HepG2 (cell line): ENCODE results near the gene PLCG2.

Experiments used
- MTA1 ChIP-seq: sonication (generic); formaldehyde crosslinking; IDR thresholded peaks from 2 replicates; pipeline ENCODE4 v1.4.0; 2020; ENCODE audit warnings: missing genetic modification reagents, mild to moderate bottlenecking, borderline replicate concordance
- TF ChIP-seq, protein P1 (sequence below): IDR thresholded peaks from 2 replicates; pipeline ENCODE4 v1.6.1; 2012; ENCODE audit warnings: inconsistent platforms

DNA sequence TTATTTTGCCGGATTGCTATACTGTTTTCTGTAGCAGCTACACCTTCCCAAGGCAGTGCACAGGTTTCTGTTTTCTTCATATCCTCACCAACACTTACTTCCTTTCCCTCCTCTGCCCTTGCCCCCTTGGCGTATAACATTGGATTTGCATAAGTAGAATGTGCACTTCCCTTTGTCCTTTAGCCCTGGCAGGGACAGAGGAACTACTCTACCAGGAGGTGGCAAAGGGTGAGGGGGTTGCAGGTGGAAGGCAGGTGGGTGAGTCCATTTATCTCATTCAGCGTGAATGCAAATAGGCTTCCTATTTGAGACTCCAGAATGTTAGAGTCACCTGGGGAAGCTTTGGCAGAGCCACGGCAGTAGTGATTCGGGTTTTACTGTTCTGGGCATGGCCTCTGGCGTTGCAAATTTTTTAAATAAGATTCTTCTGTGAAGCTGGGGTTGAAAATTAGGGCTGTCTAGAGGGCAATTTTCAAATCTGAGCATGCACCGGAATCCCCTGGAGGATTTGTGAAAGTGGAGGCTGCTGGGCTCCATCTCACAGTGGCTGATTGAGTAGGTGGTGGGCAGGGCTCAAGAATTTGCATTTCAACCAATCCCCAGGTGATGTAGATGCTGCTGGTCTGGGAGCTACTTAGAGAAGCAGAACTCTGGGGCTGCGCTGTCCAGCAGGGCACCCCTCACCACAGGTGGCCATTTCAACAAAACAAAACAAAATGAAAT is 84.7 kb downstream of the PLCG2 start:
- TF ChIP-seq MTA1 (CRISPR knock-in tag): no peak
- TF ChIP-seq, protein P1, sequence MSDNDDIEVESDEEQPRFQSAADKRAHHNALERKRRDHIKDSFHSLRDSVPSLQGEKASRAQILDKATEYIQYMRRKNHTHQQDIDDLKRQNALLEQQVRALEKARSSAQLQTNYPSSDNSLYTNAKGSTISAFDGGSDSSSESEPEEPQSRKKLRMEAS: no peak
